Measurements from ENCODE around the gene CWC15. TPM values are rescaled to one million over a fixed set of nuclear protein-coding genes. Genes with fewer than 3 reads are reported as not detected.

Gene CWC15
- total and polyA plus RNA-seq, 2 of the 13 experiments (the other 11 are each of a cell fraction or from before 2014, with no cell fraction given), result 27.6 to 61.2 TPM

DNA sequence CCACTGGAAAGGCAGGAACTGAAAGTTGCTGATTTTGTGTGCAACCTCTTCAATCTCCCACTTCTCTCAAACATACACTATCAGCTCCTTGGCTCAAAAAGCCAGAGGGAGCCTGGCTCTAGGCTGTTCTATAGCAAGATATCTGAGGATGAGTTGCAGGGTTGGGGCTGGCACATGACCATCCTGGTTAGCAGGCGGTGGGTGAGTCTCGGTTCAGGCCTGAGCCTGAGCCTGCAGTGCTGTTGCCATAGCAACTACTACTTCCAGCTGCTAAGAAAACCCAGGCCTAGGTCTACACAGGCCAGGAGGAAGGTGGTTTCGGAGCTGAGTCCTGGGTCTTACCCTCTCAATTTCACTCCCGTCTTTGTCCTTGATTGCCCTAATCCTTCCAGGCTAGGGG is 39.0 kb downstream of the CWC15 start:
- no peak for FAIRE-seq
- H3K27me3 ChIP-seq (ENCODE audit: control insufficient read depth in 1 of 2, insufficient read depth in 2 of 2, low read length in 2 of 2), result 0 out of 5 replicates have a peak, but pooled peaks cover 0 to 7% of the 10 kb centered on the region in 2 experiments
- ChIA-PET CTCF (ENCODE audit: low intra/inter-chr PET ratio, low total read pairs) (no interaction called here), POLR2A (no interaction called here)
- 37% methylated on average over 4 of the region's 4 CpGs for WGBS (ENCODE audit: low lambda C conversion rate)
- in situ Hi-C loops (cut with HindIII; ENCODE audit: extremely low pct_ligation_motif_present, low pct_unique_long_range_greater_than_20kb), result no loop called here
- no peaks in the 10 kb centered on the region for H3K9me3 ChIP-seq (ENCODE audit: low read length)
- TF ChIP-seq ETV5 (CRISPR knock-in tag; IDR thresholded peaks at IDR 0.05; ENCODE audit: borderline replicate concordance) (no peak), RFX1 (IDR thresholded peaks at IDR 0.05) (peak; percentile 44), FOSL2 (CRISPR knock-in tag; IDR thresholded peaks at IDR 0.05) (no peak)
- no peaks in the 10 kb centered on the region for H3K79me2 ChIP-seq (ENCODE audit: insufficient read depth, low read length)
- intact Hi-C loops (cut with micrococcal nuclease; ENCODE audit: unreplicated experiment), result no loop called here
- no peak overlapping the region for H3K4me2 ChIP-seq (ENCODE audit: low read depth, low read length)
- BruUV-seq (replicated peaks), result no TSS peak
- no peak overlapping the region for H3K27ac ChIP-seq (ENCODE audit: extremely low read length, insufficient read depth, low read length)
- ATAC-seq, result no peak
- no peak overlapping the region for H2AFZ ChIP-seq (ENCODE audit: low read length)
- H3K9ac ChIP-seq (ENCODE audit: insufficient read depth, low read depth, low read length), result no peak overlapping the region
- DNase-seq (ENCODE audit: low spot score), result no peak
- no peaks in the 10 kb centered on the region for H3K36me3 ChIP-seq (replicated peaks in 1 of 2; ENCODE audit: control insufficient read depth in 1 of 2, insufficient read depth in 2 of 2, low read length in 2 of 2)
- H3K4me3 ChIP-seq (replicated peaks in 1 of 3; ENCODE audit: insufficient read depth in 1 of 3, low read depth in 2 of 3, low read length in 3 of 3), result no peak overlapping the region
- H4K20me1 ChIP-seq (ENCODE audit: insufficient read depth, low read length), result no peaks in the 10 kb centered on the region
- H3K4me1 ChIP-seq (ENCODE audit: insufficient read depth, low read length), result no peaks in the 10 kb centered on the region

DNA sequence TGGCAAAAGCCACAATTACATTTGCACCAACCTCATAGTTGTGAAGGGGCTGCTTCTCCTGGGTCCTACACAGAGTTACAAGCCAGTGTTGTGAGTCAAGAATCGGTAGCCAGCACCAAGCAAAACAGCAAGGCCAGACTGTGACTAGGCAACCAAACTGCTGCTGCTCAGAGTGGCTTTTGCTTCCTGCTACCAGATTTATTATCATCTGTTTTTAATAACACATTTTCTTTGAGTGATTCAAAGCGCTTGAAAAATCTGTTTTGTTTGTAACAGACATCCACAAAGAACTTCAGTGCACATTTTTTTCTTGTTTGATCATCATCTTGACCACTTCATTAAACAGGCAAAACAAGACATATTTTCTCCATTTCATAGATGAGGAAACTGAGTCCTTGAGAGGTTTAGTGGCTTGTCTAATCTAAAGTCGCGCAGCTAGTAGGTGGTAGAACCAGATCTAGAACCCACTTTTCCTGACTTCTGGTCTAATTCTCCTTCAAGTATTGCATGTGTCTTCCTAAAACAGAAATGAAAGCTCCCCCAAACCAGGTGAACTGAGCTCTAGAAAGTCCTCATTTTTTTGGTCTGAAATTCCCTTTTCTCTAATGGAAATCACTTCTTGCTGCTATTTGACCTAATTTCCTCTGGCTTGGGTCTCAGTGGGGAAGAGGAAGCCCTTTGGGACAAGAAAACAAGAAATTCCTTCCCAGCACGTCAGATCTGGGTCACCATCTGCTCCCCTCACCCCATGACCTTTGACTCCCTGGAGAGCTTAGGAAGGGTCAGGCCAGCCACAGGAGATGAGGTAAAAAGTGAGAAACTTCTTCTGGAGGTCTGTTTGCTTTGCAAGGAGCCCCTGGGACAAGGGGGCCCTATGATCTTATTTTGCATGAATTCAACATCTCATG is 39.9 kb downstream of the CWC15 start:
- intact Hi-C loops (cut with micrococcal nuclease; ENCODE audit: unreplicated experiment), result no loop called here
- Histone ChIP-seq H3K9ac (ENCODE audit: insufficient read depth, low read depth, low read length) (no peak overlapping the region), H3K4me3 (replicated peaks in 1 of 3; ENCODE audit: insufficient read depth in 1 of 3, low read depth in 2 of 3, low read length in 3 of 3) (no peak overlapping the region), H3K9me3 (ENCODE audit: low read length) (no peaks in the 10 kb centered on the region), H3K4me1 (ENCODE audit: insufficient read depth, low read length) (no peaks in the 10 kb centered on the region), H3K27ac (ENCODE audit: extremely low read length, insufficient read depth, low read length) (no peak overlapping the region), H3K79me2 (ENCODE audit: insufficient read depth, low read length) (no peaks in the 10 kb centered on the region), H3K36me3 (replicated peaks in 1 of 2; ENCODE audit: control insufficient read depth in 1 of 2, insufficient read depth in 2 of 2, low read length in 2 of 2) (no peaks in the 10 kb centered on the region), H4K20me1 (ENCODE audit: insufficient read depth, low read length) (no peaks in the 10 kb centered on the region), H3K4me2 (ENCODE audit: low read depth, low read length) (no peak overlapping the region), H2AFZ (ENCODE audit: low read length) (no peak overlapping the region), H3K27me3 (ENCODE audit: control insufficient read depth in 1 of 2, insufficient read depth in 2 of 2, low read length in 2 of 2) (0 out of 5 replicates have a peak, but pooled peaks cover 0 to 3% of the 10 kb centered on the region in 2 experiments)
- POLR2A ChIA-PET, result no interaction called here
- BruUV-seq (replicated peaks), result no TSS peak
- DNase-seq (ENCODE audit: low spot score) (no peak), FAIRE-seq (no peak), ATAC-seq (no peak)
- CTCF ChIA-PET (ENCODE audit: low intra/inter-chr PET ratio, low total read pairs), result no interaction called here
- 0% methylated on average over 5 of the region's 5 CpGs for WGBS (ENCODE audit: low lambda C conversion rate)
- in situ Hi-C loops (cut with HindIII; ENCODE audit: extremely low pct_ligation_motif_present, low pct_unique_long_range_greater_than_20kb), result no loop called here
- TF ChIP-seq ZNF724P (CRISPR knock-in tag; IDR thresholded peaks at IDR 0.05; ENCODE audit: borderline replicate concordance) (no peak), ZNF292 (CRISPR knock-in tag; IDR thresholded peaks at IDR 0.05; ENCODE audit: borderline replicate concordance, low read depth) (no peak), CREM (IDR thresholded peaks at IDR 0.05) (no peak), CREM (CRISPR knock-in tag; IDR thresholded peaks at IDR 0.05) (no peak), ZNF552 (CRISPR knock-in tag; IDR thresholded peaks at IDR 0.05; ENCODE audit: borderline replicate concordance) (no peak), CENPT (CRISPR knock-in tag; IDR thresholded peaks at IDR 0.05; ENCODE audit: low read depth) (no peak)
